ENCODE measurements around the gene OR10V1.
"Not testable (repeated sequence)": the region's sequence is repeated elsewhere in the genome, so short reads cannot be mapped to it uniquely, and the experiment has no call there.

Gene OR10V1

DNA sequence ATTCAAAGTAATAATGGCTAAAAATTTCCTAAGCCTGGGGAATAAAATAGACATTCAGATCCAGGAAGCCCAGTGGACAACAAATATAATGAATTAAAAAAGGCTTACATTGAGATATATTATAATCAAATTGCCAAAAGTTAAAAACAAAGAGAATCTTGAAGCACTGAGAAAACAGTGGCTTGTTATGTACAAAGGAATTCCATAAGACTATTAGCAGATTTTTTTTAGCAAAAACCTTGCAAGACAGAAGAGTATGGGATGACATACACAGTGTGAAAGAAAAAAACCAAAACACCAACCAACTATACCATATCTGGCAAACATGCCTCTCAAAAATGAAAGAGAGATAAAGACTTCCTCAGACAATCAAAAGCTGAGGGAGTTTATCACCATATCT lies 20.7 kb downstream of the OR10V1 start:
- DNase-seq (ENCODE audit: low spot score), result no peak
- Histone ChIP-seq H2BK120ac (ENCODE audit: low read depth, low read length) (no peak overlapping the region), H2BK12ac (ENCODE audit: low read length) (no peak overlapping the region), H2BK15ac (ENCODE audit: low read length) (no peak overlapping the region), H3K27ac (replicated peaks; ENCODE audit: low read length) (no peak overlapping the region), H2BK5ac (ENCODE audit: low read length) (no peak overlapping the region), H3K4me3 (ENCODE audit: low read length in 2 of 2) (no peak overlapping the region), H3K36me3 (replicated peaks in 1 of 2; ENCODE audit: control insufficient read depth in 2 of 2, insufficient read depth in 2 of 2, low read length in 2 of 2) (no peaks in the 10 kb centered on the region), H3K9me3 (replicated peaks in 1 of 2; ENCODE audit: control insufficient read depth in 2 of 2, insufficient read depth in 1 of 2, low read depth in 1 of 2, low read length in 2 of 2) (no peaks in the 10 kb centered on the region), H2AFZ (ENCODE audit: low read length) (no peak overlapping the region), H3K4ac (ENCODE audit: low read length) (no peak overlapping the region), H3K23ac (ENCODE audit: low read depth, low read length, poor library complexity) (no peak overlapping the region), H3K27me3 (ENCODE audit: control insufficient read depth in 3 of 3, insufficient read depth in 3 of 3, low read depth in 1 of 3, low read length in 3 of 3) (no peaks in the 10 kb centered on the region), H3K4me1 (ENCODE audit: control insufficient read depth in 2 of 2, insufficient read depth in 1 of 2, low read depth in 1 of 2, low read length in 2 of 2) (no peaks in the 10 kb centered on the region), H3K9ac (ENCODE audit: low read depth, low read length, poor library complexity) (no peak overlapping the region), H3K14ac (ENCODE audit: low read length) (no peak overlapping the region), H3K79me1 (ENCODE audit: low read depth, low read length) (no peaks in the 10 kb centered on the region), H4K8ac (ENCODE audit: low read depth, low read length) (no peak overlapping the region), H3K18ac (ENCODE audit: low read length) (no peak overlapping the region), H2AK5ac (ENCODE audit: low read depth, low read length) (no peak overlapping the region), H3K4me2 (ENCODE audit: insufficient read depth, low read length, poor library complexity, severe bottlenecking) (no peak overlapping the region), H4K91ac (ENCODE audit: low read depth, low read length, poor library complexity) (no peak overlapping the region)

DNA sequence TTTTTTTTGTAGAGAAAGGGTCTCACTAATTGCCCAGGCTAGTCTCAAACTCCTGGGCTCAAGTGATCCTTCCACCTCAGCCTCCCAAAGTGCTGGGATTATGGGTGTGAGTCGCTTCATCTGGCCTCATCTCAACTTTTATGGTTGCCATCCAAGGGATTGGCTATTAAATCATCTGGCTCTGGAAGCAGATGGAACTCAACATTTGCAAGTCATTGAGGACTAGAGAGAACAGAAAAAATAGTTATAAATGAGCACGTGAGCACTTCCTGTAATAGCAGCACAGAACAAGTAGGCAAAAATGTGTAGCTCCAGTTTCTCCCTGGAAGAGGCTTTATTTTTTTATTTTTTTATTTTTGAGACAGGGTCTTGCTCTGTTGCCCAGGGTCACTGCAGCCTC lies 22.5 kb downstream of the OR10V1 start:
- H2BK5ac ChIP-seq (ENCODE audit: low read length), result no peak overlapping the region
- H4K8ac ChIP-seq (ENCODE audit: low read depth, low read length), result no peak overlapping the region
- H3K14ac ChIP-seq (ENCODE audit: low read length), result no peak overlapping the region
- H3K27ac ChIP-seq (replicated peaks; ENCODE audit: low read length), result no peak overlapping the region
- no peaks in the 10 kb centered on the region for H3K36me3 ChIP-seq (replicated peaks in 1 of 2; ENCODE audit: control insufficient read depth in 2 of 2, insufficient read depth in 2 of 2, low read length in 2 of 2)
- WGBS, 2 donors (ENCODE audit: extremely low coverage in 2 of 2, insufficient read length in 2 of 2, insufficient replicate concordance in 1 of 2), result no CpG with 5 or more reads among the region's 2 CpGs
- no peak overlapping the region for H3K18ac ChIP-seq (ENCODE audit: low read length)
- no peak overlapping the region for H3K4ac ChIP-seq (ENCODE audit: low read length)
- H3K4me2 ChIP-seq (ENCODE audit: insufficient read depth, low read length, poor library complexity, severe bottlenecking), result no peak overlapping the region
- H2BK120ac ChIP-seq (ENCODE audit: low read depth, low read length), result no peak overlapping the region
- H3K23ac ChIP-seq (ENCODE audit: low read depth, low read length, poor library complexity), result no peak overlapping the region
- H4K91ac ChIP-seq (ENCODE audit: low read depth, low read length, poor library complexity), result no peak overlapping the region
- H2BK15ac ChIP-seq (ENCODE audit: low read length), result no peak overlapping the region
- H3K79me1 ChIP-seq (ENCODE audit: low read depth, low read length), result no peaks in the 10 kb centered on the region
- H3K9me3 ChIP-seq (replicated peaks in 1 of 2; ENCODE audit: control insufficient read depth in 2 of 2, insufficient read depth in 1 of 2, low read depth in 1 of 2, low read length in 2 of 2), result no peaks in the 10 kb centered on the region
- no peak overlapping the region for H3K4me3 ChIP-seq (ENCODE audit: low read length in 2 of 2)
- no peak overlapping the region for H3K9ac ChIP-seq (ENCODE audit: low read depth, low read length, poor library complexity)
- no peak for DNase-seq (ENCODE audit: low spot score)
- H2AK5ac ChIP-seq (ENCODE audit: low read depth, low read length), result no peak overlapping the region
- H3K4me1 ChIP-seq (ENCODE audit: control insufficient read depth in 2 of 2, insufficient read depth in 1 of 2, low read depth in 1 of 2, low read length in 2 of 2), result no peaks in the 10 kb centered on the region
- no peaks in the 10 kb centered on the region for H3K27me3 ChIP-seq (ENCODE audit: control insufficient read depth in 3 of 3, insufficient read depth in 3 of 3, low read depth in 1 of 3, low read length in 3 of 3)
- no peak overlapping the region for H2AFZ ChIP-seq (ENCODE audit: low read length)
- no peak overlapping the region for H2BK12ac ChIP-seq (ENCODE audit: low read length)

DNA sequence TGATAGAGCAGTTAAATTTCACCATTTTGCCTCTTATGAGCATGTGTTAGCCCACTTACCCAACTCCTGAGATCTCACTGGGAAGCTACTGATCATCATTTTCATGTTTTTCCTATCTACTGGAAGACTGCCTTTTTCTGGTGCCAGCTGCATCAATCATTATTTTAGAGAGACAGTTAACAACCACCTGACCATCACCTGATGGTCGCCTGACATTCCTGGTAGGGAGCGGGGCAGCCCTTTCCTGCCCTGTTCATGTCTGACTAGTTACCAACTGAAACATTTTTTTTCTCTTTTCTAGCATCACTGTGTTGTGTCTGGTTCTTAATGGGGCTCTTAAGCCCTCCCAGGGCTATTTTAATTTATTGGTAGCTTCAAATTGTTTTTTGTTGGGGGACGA lies 24.6 kb downstream of the OR10V1 start:
- Histone ChIP-seq H2BK15ac (ENCODE audit: low read length) (no peak overlapping the region), H3K4me2 (ENCODE audit: insufficient read depth, low read length, poor library complexity, severe bottlenecking) (no peak overlapping the region), H3K23ac (ENCODE audit: low read depth, low read length, poor library complexity) (no peak overlapping the region), H3K9ac (ENCODE audit: low read depth, low read length, poor library complexity) (no peak overlapping the region), H4K8ac (ENCODE audit: low read depth, low read length) (no peak overlapping the region), H3K36me3 (replicated peaks in 1 of 2; ENCODE audit: control insufficient read depth in 2 of 2, insufficient read depth in 2 of 2, low read length in 2 of 2) (no peaks in the 10 kb centered on the region), H2BK12ac (ENCODE audit: low read length) (no peak overlapping the region), H2BK120ac (ENCODE audit: low read depth, low read length) (no peak overlapping the region), H3K4me1 (ENCODE audit: control insufficient read depth in 2 of 2, insufficient read depth in 1 of 2, low read depth in 1 of 2, low read length in 2 of 2) (no peaks in the 10 kb centered on the region), H3K4ac (ENCODE audit: low read length) (no peak overlapping the region), H3K9me3 (replicated peaks in 1 of 2; ENCODE audit: control insufficient read depth in 2 of 2, insufficient read depth in 1 of 2, low read depth in 1 of 2, low read length in 2 of 2) (no peaks in the 10 kb centered on the region), H3K18ac (ENCODE audit: low read length) (no peak overlapping the region), H2AFZ (ENCODE audit: low read length) (no peak overlapping the region), H3K27me3 (ENCODE audit: control insufficient read depth in 3 of 3, insufficient read depth in 3 of 3, low read depth in 1 of 3, low read length in 3 of 3) (no peaks in the 10 kb centered on the region), H3K14ac (ENCODE audit: low read length) (no peak overlapping the region), H3K27ac (replicated peaks; ENCODE audit: low read length) (no peak overlapping the region), H3K79me1 (ENCODE audit: low read depth, low read length) (no peaks in the 10 kb centered on the region), H2AK5ac (ENCODE audit: low read depth, low read length) (no peak overlapping the region), H4K91ac (ENCODE audit: low read depth, low read length, poor library complexity) (no peak overlapping the region), H3K4me3 (ENCODE audit: low read length in 2 of 2) (no peak overlapping the region), H2BK5ac (ENCODE audit: low read length) (no peak overlapping the region)
- DNase-seq (ENCODE audit: low spot score), result no peak
- no CpG with 5 or more reads among the region's 3 CpGs for WGBS, 2 donors (ENCODE audit: extremely low coverage in 2 of 2, insufficient read length in 2 of 2, insufficient replicate concordance in 1 of 2)

DNA sequence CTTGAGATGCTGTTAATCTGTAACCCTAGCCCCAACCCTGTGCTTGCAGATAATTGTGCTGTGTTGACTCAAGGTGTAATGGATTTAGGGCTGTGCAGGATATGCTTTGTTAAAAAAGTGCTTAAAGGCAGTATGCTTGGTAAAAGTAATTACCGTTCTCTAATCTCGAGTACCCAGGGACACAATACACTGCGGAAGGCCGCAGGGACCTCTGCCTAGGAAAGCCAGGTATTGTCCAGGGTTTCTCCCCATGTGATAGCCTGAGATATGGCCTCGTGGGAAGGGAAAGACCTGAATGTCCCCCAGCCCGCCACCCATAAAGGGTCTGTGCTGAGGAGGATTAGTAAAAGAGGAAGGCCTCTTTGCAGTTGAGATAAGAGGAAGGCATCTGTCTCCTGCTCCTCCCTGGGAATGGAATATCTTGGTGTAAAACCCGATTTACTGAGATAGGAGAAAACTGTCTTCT lies 32.4 kb downstream of the OR10V1 start:
- H3K18ac ChIP-seq (ENCODE audit: low read length); H3K4ac ChIP-seq (ENCODE audit: low read length); H2BK120ac ChIP-seq (ENCODE audit: low read depth, low read length); H3K36me3 ChIP-seq (replicated peaks in 1 of 2; ENCODE audit: control insufficient read depth in 2 of 2, insufficient read depth in 2 of 2, low read length in 2 of 2); H4K91ac ChIP-seq (ENCODE audit: low read depth, low read length, poor library complexity); H3K9ac ChIP-seq (ENCODE audit: low read depth, low read length, poor library complexity); H2BK15ac ChIP-seq (ENCODE audit: low read length); H2BK5ac ChIP-seq (ENCODE audit: low read length); H3K4me2 ChIP-seq (ENCODE audit: insufficient read depth, low read length, poor library complexity, severe bottlenecking); DNase-seq (ENCODE audit: low spot score); H2BK12ac ChIP-seq (ENCODE audit: low read length); H3K14ac ChIP-seq (ENCODE audit: low read length); H2AK5ac ChIP-seq (ENCODE audit: low read depth, low read length); H3K4me3 ChIP-seq (ENCODE audit: low read length in 2 of 2); H3K79me1 ChIP-seq (ENCODE audit: low read depth, low read length); H3K4me1 ChIP-seq (ENCODE audit: control insufficient read depth in 2 of 2, insufficient read depth in 1 of 2, low read depth in 1 of 2, low read length in 2 of 2); H3K23ac ChIP-seq (ENCODE audit: low read depth, low read length, poor library complexity); H4K8ac ChIP-seq (ENCODE audit: low read depth, low read length); H3K27ac ChIP-seq (replicated peaks; ENCODE audit: low read length); H3K9me3 ChIP-seq (replicated peaks in 1 of 2; ENCODE audit: control insufficient read depth in 2 of 2, insufficient read depth in 1 of 2, low read depth in 1 of 2, low read length in 2 of 2): not testable (repeated sequence)
- WGBS, 2 donors (ENCODE audit: extremely low coverage in 2 of 2, insufficient read length in 2 of 2, insufficient replicate concordance in 1 of 2), result no CpG with 5 or more reads among the region's 7 CpGs
- H2AFZ ChIP-seq (ENCODE audit: low read length), result peak overlapping the region; percentile 39
- peaks cover 0 to 13% (median 0%) of the 10 kb centered on the region in 3 experiments for H3K27me3 ChIP-seq (ENCODE audit: control insufficient read depth in 3 of 3, insufficient read depth in 3 of 3, low read depth in 1 of 3, low read length in 3 of 3)
